ENCODE results near the gene MEGF6.

- TF ChIP-seq EZH2 (IDR thresholded peaks at IDR 0.05) = no peak
- TF ChIP-seq POLR2AphosphoS5 (IDR thresholded peaks at IDR 0.05; ENCODE audit: borderline replicate concordance, low read depth, low read length) = no peak
- no peak for TF ChIP-seq FOXP2 (optimal IDR thresholded peaks at IDR 0.05; ENCODE audit: control extremely low read depth, extremely low read length, insufficient read depth)
Measured at GRCh38 chr1:3474016-3474415, 137.3 kb downstream of the MEGF6 start.
